ENCODE results near the gene ZBTB42.
"Not testable (repeated sequence)": the region's sequence is repeated elsewhere in the genome, so short reads cannot be mapped to it uniquely, and the experiment has no call there.

Gene ZBTB42

DNA sequence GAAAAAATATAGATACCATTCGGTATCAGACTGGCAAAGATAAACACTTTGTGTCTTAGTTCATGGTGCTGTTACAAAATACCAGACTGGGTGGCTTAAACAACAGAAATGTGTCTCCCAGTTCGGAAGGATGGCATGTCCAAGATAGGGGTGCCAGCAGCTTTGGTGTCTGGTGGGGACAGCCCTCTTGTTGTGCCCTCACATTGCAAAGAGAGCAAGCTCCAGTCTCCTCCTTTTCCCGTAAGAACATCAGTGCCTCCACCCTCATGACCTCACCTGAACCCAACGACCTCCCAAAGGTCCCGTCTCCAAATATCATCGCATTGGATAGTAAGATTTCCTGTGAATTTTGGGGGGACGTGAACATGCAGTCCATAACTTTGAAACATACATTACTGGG is 12.4 kb downstream of the ZBTB42 start:
- DNase-seq = no peak

DNA sequence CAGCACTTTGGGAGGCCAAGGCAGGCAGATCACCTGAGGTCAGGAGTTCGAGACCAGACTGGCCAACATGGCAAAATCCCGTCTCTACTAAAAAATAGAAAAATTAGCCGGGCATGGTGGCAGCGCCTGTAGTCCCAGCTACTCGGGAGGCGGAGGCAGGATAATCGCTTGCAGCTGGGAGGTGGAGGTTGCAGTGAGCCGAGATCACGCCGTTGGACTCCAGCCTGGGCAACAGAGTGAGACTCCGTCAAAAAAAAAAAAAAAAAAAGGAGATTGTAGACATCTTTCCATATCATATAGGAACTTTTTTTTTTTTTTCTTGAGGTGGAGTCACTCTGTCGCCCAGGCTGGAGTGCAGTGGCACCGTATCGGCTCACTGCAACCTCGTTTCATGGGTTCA is 13.8 kb downstream of the ZBTB42 start:
- not testable (repeated sequence) for DNase-seq

DNA sequence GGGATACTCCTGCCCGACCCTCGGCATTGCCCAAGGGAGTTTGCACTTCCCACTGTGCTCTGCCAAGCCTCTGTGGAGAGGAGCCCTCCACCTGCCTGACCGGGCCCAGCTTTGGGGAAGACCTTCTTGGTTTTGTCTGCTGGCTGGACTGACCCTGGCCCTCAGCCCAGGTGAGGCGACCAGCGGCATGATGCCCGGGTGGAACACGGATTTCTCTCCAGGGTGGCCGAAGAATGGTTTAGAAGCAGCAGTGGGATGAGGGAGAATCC is 15.6 kb downstream of the ZBTB42 start:
- no peak for DNase-seq

DNA sequence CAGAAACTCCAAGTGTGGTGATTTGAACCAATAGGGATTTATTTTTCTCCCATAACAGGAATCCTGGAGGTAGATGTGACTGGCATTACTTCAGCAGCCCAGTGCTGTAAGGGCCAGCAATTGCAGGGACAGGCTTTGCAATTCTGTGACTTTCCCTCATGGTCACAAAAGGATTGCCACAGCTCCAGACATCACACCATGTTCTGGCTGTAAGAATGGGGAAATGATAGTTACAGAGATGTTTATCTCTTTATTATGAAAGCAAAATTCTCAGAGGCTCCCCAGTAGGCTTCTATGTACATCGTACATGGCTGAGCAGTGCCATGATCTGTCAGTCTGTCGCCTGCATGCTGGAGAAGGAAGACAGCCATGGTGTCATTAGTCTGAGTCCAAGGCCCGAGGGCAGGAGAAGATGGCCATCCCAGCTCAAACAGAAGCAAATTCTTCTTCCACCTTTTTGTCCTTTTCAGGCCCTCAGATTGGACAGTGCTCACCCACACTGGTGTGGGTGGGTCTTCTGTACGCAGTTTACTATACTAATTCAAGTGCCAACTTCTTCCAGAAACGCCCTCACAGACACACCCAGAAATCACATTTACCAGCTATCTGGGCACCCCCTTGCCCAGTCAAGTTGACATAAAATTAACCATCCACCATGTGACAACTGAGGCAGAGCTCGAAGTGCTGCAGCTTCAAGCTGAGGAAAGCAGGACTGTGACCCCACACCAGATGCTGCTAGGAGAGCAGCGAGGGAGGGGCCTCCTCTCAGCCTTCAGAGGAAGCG is 17.2 kb downstream of the ZBTB42 start:
- no peak for DNase-seq

DNA sequence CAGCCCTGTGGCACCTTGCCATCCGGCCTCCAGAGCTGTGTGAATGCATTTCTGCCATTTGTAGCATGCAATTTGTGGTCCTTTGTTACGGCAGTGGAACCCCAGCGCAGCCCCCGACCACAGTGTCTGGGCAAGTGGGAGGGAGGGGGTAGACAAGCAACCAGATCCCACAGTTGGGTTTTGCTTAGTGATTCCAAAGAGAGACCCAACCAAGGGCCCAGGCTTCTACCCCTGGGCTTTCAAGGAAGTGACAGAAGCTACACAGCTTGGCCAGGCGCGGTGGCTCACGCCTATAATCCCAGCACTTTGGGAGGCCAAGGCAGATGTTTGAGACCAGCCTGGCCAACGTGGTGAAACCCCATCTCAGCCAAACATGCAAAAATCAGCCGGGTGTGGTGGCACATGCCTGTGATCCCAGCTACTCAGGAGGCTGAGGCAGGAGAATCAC is 17.8 kb downstream of the ZBTB42 start:
- no peak for DNase-seq

DNA sequence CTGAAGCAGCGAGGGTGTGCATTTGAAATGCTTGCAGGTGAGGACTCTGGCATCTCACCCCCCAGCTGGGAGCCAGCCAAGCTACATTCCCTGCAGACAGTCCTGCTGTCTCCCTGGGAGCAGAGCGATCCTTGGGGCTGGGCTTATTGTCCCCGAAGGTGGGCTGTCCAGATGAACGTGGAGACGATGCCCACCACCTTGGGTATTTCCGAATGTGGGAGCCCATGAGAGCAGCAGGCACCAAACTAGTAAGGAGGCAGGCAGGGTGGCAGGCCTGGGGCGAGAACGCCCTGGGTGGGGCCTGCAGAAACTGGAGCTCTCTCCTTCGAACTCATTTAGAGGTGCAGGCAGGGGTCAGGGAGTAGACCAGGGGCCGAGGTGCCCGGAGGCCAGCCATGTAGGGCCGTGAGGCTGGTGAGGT is 18.5 kb downstream of the ZBTB42 start:
- DNase-seq = no peak

DNA sequence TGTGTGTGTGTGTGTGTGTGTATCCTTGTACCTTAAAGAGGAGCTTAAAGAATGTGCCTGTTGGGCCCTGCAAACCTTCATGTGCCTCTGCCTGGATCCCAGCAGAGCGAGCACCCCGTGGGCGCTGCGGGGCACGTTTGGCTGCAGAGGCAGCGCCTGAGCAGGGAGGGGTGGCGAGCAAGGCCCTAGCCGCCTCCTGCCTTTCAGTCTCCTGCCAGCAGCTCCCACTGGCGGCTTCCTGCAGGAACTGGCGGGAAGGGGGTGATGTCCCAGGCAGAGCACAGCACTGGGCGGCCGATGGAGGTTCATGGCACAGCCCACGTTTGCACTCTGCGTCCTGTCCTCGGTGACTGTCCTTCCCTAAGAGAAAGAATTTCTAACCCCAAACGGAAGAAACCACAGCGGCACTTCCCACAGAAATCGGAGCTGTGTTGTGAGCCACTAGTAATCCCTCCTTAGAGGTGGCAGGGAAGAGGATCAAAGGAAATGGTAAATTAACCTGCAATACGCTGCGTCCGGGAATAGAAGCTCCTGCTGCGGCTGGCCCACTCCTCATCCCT is 19.8 kb downstream of the ZBTB42 start:
- no peak for DNase-seq

DNA sequence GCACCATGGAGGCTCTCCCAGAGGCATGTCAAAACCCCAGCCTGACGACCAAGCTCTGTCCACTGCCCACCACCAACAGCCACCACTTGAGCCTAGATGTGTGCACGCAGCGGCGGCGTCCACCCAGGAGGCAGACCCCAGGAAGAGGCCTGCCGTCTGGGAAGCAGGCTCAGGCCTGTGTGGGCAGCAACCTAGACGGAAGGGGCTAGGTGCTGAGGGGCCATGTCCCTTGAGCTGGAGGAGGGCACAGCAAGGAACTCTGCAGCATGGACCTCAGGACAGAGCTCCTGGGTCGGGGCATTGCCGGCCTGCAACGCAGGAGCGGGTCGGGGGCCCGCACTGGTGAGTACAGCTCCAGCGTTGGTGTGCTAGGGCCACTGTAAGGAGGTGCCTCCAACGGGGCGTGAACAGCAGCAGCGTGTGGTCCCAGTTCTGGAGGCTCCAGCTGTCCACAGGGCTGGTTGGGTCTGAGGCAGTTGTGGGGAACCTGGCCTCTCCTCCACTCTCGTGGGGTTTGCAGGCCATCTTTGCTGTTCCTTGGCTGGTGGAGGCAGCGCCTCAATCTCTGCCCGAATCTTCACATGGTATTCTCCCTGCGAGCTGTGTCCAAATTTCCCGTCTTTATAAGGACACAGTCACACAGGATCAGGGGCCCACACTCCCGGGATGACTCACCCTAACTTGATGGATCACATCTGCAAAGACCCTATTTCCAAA is 20.5 kb downstream of the ZBTB42 start:
- no peak for DNase-seq

DNA sequence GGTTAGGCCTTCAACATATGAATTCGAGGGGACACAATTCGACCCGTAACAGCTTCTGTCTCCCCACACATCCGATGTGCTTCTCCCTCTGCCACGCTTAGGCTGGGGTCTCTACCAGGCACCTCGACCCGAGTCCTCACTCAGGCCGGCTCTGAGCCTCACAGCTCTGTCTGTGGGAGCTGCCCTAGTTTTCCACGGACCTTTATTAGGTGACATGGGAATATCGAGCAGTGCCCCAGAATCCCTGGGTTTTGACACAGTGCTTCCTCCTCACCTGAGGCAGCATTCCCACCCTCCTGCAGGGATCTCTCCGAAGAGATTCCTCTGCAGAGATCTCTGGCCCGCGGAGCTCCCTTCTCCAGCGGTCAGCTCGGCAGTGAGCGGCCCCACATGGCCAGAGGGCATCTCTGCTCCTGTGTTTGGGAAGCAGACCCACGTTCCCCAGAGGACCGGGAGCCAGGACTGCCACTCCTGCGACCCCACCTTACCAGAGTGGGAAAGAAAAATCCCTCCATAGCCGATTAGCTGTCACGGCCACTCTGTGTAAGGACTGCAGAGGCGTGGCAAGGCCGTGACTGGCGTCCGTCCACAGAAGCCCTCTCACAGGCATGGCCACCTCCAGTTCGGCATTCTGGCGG is 21.2 kb downstream of the ZBTB42 start:
- DNase-seq = no peak

DNA sequence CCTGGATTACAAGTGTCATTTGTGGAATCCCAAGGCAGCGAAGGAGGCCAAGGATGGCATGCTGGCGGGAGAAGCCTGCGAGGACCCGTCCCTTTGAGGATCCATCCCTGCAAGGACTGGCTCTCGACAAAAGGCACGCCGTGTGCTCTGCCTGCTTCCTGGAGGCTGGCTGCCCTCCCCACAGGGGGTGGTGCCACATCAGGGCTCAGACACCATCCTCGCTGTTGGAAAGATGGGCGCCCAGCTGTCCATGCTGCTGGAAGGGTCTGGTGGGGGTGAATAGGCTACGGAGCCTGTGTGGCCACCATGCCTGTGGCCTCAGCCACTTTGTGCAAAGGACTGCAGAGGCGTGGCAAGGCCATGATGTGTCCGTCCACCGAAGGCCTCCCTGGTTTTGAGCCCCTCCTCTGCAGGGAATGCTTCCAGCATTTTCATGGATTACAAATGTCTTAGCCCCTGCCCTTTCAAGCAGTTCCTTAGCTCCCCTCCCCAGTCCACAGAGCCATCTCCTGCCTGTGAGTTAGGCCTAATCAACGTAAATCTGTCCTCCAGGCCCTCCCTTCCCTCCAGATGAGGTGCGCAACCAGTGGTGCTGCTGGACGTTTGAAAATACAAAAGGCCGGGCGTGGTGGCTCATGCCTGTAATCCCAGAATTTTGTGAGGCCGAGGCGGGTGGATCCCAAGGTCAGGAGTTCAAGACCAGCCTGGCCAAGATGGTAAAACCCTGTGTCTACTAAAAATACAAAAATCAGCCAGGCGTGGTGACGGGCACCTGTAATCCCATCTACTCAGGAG is 22.1 kb downstream of the ZBTB42 start:
- DNase-seq = no peak

DNA sequence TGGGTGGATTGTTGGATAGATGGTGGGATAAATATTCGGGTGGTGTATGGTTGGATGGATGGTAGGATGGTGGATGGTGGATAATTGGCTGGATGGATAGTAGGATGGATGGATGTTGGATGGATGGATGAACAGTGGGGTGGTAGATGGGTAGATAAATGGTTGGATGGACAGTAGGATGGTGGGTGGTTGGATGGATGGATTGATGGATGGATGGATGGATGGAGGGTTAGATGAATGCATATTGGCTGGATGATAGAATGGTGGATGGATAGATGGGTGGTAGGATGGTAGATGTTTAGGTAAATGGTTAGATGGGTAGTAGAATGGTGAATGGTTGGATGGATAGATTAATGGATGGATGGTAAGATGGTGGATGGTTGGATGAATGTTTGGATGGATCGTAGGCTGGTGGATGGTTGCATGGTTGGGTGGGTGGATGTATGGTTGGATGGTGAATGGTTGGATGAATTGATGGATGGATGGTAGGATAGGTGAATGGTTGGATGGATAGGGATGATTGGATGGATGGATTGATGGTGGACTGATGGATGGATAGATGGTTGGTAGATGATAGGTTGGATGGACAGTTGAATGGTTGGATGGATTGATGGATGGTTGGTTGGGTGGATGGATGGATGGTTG is 23.6 kb downstream of the ZBTB42 start:
- DNase-seq = no peak

DNA sequence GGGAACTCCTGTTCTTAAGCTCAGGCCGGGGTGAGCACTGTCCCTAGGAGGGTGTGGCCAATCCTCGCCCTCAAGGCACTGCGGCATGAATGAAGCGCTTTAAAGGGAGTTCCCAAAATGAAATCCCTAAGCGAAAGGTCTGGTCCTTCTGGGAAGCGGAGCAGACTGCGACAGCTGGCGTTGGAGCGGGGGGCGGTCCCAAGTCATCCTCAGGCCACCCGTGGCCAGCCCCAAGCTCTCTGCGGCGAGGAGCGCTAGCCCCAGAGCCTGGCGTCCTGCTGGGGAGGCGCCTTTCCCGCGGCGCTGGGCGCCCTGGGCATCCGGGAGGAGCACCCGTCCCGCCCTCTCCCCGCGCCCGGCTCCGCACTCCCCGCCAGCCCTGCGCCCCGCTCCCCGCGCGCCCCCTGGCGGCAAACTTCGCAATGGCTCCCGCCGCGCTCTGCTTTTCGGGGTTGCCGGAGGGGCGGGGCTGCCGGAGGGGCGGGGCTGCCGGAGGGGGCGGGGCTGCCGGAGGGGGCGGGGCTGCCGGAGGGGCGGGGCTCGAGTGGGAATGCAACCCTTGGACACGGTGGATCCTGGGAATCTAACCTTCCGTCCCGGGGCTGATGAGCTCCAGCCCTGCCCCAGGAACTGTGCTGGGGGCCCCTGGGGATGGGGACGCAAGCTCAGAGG is 25.4 kb downstream of the ZBTB42 start:
- DNase-seq = peak; percentile 78

DNA sequence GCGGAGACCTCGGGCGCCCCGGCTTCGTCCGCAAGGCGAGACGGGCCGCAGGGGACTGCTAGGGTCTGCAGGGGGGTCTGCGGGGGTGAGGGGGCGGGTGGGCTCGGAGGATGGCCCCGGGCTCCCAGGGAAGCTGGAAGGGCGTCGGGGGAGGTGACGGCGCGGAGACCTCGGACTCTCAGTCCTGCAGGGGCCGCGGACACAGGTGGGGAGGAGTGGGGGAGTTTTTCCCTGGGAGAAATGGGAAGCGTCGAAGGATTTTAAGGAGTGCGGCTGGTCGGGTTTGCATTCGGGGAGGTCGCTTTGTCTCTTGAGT is 25.9 kb downstream of the ZBTB42 start:
- no peak for DNase-seq

DNA sequence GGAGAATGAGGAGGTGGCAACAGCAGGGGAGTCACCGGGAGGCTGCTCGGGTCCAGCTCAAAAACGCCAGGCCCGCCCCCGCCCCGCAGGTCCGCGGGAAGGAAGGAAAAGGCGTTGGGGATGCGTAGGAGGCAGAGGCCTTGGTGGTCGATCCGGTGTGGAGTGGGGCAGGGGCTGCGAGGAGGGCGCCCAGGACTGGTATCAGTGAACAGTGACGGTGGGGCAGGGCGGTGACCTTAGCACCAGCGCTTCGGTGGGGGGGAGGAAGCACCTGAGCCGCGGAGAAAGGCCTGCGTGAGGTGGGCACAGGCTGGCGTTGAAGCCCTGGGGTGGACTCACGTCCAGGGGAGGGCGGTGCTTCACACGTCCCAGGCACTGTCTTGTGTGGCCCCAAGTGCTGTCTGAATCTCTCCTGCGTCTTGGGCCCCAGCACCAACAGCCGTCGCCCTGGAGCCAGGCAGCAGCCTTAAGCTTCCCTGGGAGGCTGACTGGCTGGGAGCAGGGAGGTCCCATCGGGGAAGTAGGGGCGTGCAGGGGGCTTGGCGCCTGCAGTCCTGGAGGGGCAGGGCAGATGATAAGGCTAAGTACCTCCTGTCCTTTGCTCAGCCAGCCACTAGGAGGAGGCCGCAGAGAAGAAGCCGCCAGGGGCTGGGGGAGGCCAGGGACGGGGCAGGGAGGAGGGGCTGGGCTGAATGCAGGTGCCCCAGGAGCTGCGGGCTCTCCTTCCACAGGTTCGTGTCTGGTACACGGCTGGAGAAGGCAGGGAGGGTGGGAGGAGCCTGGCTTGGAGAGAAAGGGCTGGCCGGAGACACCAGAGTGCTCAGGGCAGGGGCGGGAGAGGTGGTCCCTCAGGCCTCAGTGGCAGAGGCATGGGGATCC is 26.5 kb downstream of the ZBTB42 start:
- peak; percentile 83 for DNase-seq

DNA sequence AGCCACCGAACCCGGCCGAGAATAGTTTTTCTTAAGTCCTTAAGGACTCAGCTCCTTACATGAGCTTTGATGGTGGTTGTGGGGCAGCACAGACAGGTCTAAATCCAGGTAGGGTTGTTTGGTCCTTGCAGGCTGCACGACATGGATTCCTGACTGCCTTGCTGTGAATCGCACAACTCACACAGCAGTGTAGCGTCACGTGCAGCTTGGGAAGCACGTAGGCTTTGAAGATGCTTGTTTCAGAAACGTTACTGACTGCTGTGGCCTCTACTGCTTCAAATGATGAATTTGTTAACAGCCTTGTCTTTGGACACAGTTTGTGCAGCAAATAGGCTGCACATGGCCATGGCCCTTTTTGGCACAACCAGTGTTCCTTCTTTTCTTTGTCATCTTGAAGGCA is 29.9 kb downstream of the ZBTB42 start:
- no peak for DNase-seq

DNA sequence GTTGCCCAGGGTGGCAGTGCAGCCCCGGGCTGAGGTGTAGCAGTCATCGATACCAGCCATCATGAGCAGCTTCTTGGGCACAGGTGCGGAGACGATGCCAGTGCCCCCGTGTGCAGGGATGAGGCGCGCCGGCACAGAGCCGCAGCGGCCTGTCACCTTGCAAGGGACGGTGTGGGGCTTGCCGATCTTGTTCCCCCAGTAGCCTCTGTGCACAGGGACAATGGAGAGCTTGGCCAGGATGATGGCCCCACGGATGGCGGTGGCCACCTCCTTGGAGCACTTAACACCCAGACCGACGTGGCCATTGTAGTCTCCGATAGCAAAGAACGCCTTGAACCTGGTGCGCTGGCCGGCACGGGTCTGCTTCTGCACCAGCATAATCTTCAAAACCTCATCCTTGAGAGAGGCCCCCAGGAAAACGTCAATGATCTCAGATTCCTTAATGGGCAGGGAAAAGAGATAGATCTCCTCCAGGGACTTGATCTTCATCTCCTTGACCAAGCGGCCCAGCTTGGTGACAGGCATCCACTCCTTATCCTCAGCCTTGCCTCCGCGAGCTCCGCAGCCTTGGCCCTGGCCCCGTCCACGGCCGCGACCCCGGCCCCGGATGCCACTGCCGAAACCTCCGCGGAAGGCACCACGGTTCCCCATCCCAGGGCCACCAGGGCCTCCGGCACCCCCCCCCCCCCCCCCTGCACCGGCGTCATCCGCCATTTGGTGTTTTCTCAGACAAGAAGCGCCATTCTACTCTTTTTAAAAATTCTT is 35.5 kb downstream of the ZBTB42 start:
- not testable (repeated sequence) for DNase-seq

DNA sequence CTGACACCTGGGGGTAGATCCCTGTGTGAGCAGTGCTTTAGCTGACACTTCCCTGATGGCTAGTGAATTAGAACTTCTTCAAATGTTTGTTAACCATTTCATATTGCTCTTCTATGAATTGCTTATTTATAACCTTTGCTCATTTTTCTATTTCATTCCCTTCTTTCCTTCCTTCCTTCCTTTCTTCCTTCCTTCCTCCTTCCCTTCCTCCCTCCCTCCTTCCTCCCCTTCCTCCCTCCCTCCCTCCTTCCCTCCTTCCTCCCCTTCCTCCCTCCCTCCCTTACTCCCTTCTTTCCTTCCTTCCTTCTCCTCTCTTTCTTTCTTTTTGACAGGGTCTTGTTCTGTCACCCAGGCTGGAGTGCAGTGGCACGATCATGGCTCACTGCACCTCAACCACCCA is 40.8 kb downstream of the ZBTB42 start:
- no peak for DNase-seq

DNA sequence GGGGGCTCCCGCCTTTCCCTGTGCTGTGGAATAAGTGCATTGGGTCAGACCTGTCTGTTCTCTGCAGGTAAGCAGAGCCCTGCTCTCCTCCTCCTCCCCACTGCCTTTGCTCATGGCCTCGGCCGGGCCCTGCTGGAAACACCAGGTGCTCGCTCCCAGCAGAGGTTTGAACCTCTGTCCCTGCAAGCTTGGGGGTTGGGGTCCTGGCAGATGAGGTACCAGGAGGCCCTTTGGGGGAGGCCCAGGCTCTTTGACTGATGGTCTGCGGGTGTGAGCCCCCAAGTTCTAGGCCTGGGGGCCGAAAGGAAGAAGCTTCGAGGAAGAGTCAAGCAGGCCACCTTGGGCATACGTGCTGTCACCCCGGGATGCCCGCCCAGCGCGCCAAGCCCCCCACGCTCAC is 42.1 kb downstream of the ZBTB42 start:
- DNase-seq = no peak

DNA sequence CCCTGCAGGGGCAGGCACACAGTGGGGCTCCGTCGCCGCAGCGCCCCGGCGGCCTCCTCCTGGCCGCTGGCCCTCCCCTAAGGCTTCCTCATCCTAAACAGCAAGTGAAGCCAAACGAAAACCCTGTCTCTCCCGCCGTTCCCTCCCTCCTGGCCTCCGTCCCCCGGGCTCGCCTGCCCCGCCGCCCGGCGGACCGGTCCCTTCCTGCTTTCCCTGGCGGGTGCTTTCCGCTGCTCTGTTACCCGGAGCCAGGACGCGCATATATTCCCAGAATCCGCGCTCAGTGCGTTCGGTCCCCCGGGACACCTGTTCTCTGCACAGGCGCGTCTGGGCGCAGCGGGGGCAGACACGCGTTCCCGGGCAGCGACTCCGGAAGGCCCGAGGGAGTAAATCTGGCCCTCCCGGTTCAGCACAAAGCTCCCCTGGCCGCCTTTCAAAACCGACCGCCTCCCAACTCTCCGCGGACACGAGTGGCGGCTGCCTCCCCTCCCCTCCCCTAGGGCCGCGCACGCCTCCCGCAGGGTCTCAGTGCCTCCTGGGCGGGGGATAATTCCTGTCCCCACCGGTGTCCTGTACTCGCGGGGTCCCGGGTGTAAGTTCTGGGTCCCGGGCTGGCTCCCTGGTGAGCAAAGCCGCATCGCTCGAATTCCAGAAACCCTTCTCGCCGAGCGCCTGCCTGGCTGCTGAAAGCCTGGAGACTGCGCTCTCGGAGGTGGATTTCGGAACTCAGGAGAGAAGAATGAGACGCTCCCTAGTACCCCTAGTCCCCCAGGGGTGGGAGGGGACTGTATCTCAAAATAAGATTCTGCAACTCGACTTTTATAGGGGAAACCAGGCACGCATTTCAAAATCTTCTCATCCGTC is 42.8 kb downstream of the ZBTB42 start:
- no peak for DNase-seq

All from NCI-H1105 (cell line).